ENCODE measurements around the gene GAN. TPM values are rescaled to one million over a fixed set of nuclear protein-coding genes. Genes with fewer than 3 reads are reported as not detected.

Gene GAN, protein sequence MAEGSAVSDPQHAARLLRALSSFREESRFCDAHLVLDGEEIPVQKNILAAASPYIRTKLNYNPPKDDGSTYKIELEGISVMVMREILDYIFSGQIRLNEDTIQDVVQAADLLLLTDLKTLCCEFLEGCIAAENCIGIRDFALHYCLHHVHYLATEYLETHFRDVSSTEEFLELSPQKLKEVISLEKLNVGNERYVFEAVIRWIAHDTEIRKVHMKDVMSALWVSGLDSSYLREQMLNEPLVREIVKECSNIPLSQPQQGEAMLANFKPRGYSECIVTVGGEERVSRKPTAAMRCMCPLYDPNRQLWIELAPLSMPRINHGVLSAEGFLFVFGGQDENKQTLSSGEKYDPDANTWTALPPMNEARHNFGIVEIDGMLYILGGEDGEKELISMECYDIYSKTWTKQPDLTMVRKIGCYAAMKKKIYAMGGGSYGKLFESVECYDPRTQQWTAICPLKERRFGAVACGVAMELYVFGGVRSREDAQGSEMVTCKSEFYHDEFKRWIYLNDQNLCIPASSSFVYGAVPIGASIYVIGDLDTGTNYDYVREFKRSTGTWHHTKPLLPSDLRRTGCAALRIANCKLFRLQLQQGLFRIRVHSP
- total RNA-seq = 10 to 100 TPM; 13.4 to 13.8 TPM

DNA sequence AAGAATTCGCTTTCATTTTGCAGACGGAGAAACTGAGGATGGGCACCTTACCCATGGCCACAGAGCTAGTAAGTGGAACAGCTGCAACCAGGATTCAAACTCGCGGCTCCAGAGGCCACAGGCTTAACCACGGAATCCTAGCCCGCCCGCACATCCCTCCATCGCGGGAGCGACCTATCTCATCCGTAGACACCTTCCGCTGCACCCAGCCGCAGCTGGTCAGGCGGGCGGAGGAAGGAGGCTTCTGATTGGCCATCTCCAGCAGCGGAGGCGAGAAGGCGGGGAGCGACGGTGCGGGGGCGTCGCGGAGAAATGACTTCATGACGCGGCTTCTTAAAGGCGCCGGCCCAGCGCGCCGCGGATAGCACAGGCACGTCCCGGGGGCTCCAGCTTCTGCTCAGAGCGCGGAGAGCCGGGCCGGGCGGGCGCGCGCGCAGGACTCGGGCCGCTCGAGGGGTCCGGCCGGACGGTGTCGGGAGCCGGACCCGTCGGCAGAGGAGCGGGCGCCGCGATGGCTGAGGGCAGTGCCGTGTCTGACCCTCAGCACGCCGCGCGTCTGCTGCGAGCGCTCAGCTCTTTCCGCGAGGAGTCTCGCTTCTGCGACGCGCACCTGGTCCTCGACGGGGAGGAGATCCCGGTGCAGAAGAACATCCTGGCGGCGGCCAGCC lies at the start of gene GAN:
GAN (plus strand) TSS at position 360 of the 668 bp plus-strand sequence; CDS start at position 512, 152 bp downstream.
- intact Hi-C loops (cut with DNase I, micrococcal nuclease) = loop anchor here (1.0 to 10.0 kb wide), 17 partner anchors 20 to 860 kb away; partner anchors contain the start of genes CENPN (in 2 of the 2), CMC2 (in 2 of the 2), C16orf46 (in 1 of the 2) and CMIP (in 1 of the 2)
- peak within 1 kb of the TSS; percentile 97 for H3K27ac Mint-ChIP-seq
- DNase-seq = peak; percentile 97
- peak; percentile 91 for ATAC-seq
- no peaks in the 10 kb centered on the region for H3K27me3 Mint-ChIP-seq
- H3K4me1 Mint-ChIP-seq = peaks cover 66% of the 10 kb centered on the region
- no peaks in the 10 kb centered on the region for H3K9me3 Mint-ChIP-seq (ENCODE audit: low read depth)
- POLR2A ChIA-PET = interaction anchor here (1.0 to 1.3 kb wide), 3 partner anchors 10 to 21 kb away, joined by 3 to 9 read pairs (median 4); no protein-coding TSS in a partner anchor
- H3K4me3 Mint-ChIP-seq = peak within 1 kb of the TSS; percentile 99
- CTCF ChIA-PET = interaction anchor here (0.9 to 2.0 kb wide), 8 partner anchors 11 to 110 kb away, joined by 3 to 6 read pairs (median 4); no protein-coding TSS in a partner anchor
- peaks cover 8% of the 10 kb centered on the region for H3K36me3 Mint-ChIP-seq (ENCODE audit: low read depth)

DNA sequence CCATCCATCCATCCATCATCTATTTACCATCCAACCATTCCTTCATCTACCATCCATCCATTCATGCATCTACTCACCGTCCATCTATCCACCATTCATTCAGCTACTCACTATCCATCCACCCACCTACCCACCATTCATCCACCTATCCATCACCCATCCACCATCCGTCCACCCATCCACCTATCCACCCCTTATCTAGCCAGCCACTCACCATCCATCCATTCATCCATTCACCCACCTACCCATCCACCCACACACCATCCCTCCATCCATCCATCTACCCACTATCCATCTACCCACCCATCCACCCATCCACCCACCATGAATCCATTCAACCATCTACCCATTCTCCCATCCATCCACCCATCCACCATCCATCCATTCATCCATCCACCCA lies 49.7 kb upstream of the GAN start:
- POLR2A ChIA-PET = no interaction called here
- Mint-ChIP-seq H3K4me1 (peaks cover 5% of the 10 kb centered on the region), H3K9me3 (ENCODE audit: low read depth) (no peaks in the 10 kb centered on the region), H3K27me3 (peaks cover 5% of the 10 kb centered on the region), H3K4me3 (no peak overlapping the region), H3K27ac (no peak overlapping the region), H3K36me3 (ENCODE audit: low read depth) (no peaks in the 10 kb centered on the region)
- intact Hi-C loops (cut with DNase I, micrococcal nuclease) = no loop called here
- no peak for DNase-seq
- ATAC-seq = no peak
- CTCF ChIA-PET = no interaction called here

DNA sequence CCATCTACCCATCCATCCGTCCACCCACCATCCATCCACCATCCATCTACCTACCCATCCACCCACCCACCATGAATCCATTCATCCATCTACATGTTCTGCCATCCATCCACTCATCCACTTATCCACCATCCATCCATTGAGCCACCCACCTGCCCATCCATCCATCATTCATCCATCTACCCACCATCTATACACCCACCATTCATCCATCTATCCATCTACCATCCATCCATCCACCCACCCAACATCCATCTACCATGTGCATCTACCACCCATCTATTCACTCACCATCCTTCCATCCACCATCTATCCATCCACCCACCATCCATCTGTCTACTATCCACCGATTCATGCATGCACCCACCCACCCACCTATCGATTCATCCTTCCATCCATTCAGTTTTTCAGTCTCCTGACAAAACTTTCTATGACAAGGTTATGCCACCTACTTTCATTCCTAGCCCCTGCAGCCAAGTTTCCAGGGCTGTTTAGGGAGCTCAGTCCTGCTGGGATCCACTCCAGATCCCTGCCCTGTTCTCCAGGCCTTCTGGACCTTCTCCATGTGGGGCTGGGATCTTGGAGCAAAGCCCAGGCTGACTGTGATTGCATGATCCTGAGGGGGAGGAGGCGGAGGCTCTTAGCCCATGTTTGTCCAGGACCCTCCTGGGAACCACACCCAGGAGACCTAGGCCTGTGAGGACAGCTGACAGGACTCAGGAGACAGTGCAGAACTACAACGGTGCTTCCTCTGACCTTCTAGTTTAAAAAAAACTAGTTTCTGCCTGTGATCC lies 48.9 kb upstream of the GAN start:
- ChIA-PET CTCF (no interaction called here), POLR2A (no interaction called here)
- Mint-ChIP-seq H3K4me3 (no peak overlapping the region), H3K36me3 (ENCODE audit: low read depth) (no peaks in the 10 kb centered on the region), H3K9me3 (ENCODE audit: low read depth) (no peaks in the 10 kb centered on the region), H3K27me3 (peaks cover 5% of the 10 kb centered on the region), H3K4me1 (peaks cover 5% of the 10 kb centered on the region), H3K27ac (no peak overlapping the region)
- intact Hi-C loops (cut with DNase I, micrococcal nuclease) = no loop called here
- ATAC-seq (no peak), DNase-seq (no peak)

GRCh38 chr16:81266680-81267095 lies 48.1 kb upstream of the GAN start:
- Mint-ChIP-seq H3K4me1 (peaks cover 5% of the 10 kb centered on the region), H3K9me3 (ENCODE audit: low read depth) (no peaks in the 10 kb centered on the region), H3K27ac (no peak overlapping the region), H3K36me3 (ENCODE audit: low read depth) (no peaks in the 10 kb centered on the region), H3K4me3 (no peak overlapping the region), H3K27me3 (peaks cover 7% of the 10 kb centered on the region)
- DNase-seq (peak; percentile 47), ATAC-seq (peak; percentile 86)
- intact Hi-C loops (cut with DNase I, micrococcal nuclease) = no loop called here
- ChIA-PET CTCF (no interaction called here), POLR2A (no interaction called here)

DNA sequence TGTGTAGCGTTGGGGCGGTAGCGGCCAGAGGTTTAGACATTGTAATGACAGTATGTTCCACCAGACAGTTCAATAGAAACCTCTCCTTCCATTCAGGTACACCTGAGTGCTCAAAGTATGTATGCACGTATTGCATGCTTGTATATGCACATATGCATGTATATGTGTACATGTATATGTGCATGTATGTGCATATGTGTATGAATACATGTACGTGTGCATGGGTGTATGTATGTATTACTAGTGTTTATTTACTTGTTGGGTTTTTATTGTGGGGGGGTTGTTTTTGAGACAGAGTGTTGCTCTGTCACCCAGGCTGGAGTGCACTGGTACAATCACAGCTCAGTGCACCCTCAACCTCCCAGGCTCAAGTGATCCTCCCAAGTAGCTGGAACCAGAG lies 46.3 kb upstream of the GAN start:
- no peak for DNase-seq
- intact Hi-C loops (cut with DNase I, micrococcal nuclease) = no loop called here
- CTCF ChIA-PET = no interaction called here
- Mint-ChIP-seq H3K4me1 (peaks cover 5% of the 10 kb centered on the region), H3K27ac (no peak overlapping the region), H3K4me3 (no peak overlapping the region), H3K9me3 (ENCODE audit: low read depth) (no peaks in the 10 kb centered on the region), H3K27me3 (peaks cover 5% of the 10 kb centered on the region), H3K36me3 (ENCODE audit: low read depth) (no peaks in the 10 kb centered on the region)
- POLR2A ChIA-PET = no interaction called here
- no peak for ATAC-seq

DNA sequence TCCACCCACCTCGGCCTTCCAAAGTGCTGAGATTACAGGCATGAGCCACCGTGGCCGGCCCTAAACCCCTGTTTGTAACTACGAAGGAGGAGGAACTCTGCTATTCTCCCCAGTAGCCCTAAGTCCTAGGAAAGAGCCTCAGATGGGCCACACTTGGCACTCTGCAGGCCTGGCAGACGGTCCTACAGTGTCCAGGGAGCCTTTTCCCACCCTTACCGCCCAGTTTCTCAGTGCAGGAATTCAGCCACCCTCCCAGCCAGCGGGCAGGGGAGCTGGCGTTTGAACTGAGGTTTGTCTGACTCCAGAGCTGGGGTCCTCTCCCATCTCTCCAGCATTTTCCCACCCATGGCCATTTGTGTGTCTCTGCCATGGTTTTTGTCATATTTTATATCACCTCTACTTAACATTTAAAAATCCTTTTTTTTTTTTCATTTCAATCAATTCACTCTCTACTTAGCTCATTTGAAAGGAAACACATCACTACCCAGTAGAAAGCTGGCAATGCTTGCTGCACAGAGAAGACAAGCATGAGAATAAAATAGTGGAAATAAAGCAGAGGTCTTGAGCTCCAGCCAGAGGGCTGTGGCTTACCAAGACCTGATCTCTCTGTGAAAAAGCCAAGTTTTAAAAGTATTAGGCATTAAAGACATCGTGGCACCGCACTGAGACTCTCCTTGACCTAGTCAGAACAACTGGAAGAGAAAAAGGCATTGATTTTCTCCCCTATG lies 41.4 kb upstream of the GAN start:
- Mint-ChIP-seq H3K27ac (no peak overlapping the region), H3K4me1 (no peaks in the 10 kb centered on the region), H3K27me3 (peaks cover 2% of the 10 kb centered on the region), H3K4me3 (no peak overlapping the region), H3K36me3 (ENCODE audit: low read depth) (no peaks in the 10 kb centered on the region), H3K9me3 (ENCODE audit: low read depth) (no peaks in the 10 kb centered on the region)
- CTCF ChIA-PET = interaction anchor here (1.3 to 2.4 kb wide), 2 partner anchors 10 to 12 kb away, joined by 3 to 7 read pairs; no protein-coding TSS in a partner anchor
- POLR2A ChIA-PET = interaction anchor here (0.6 kb wide), 1 partner anchor 93 kb away, joined by 3 read pairs; no protein-coding TSS in a partner anchor
- DNase-seq = no peak
- intact Hi-C loops (cut with DNase I, micrococcal nuclease) = no loop called here
- no peak for ATAC-seq

- ChIA-PET POLR2A (interaction anchor here (0.6 kb wide), 1 partner anchor 71 kb away, joined by 6 read pairs; no protein-coding TSS in a partner anchor), CTCF (no interaction called here)
- no peaks in the 10 kb centered on the region for H3K36me3 Mint-ChIP-seq (ENCODE audit: low read depth)
- no peak overlapping the region for H3K27ac Mint-ChIP-seq
- peaks cover 2% of the 10 kb centered on the region for H3K27me3 Mint-ChIP-seq
- no peaks in the 10 kb centered on the region for H3K4me1 Mint-ChIP-seq
- intact Hi-C loops (cut with DNase I, micrococcal nuclease) = no loop called here
- ATAC-seq (no peak), DNase-seq (no peak)
- no peak overlapping the region for H3K4me3 Mint-ChIP-seq
- no peaks in the 10 kb centered on the region for H3K9me3 Mint-ChIP-seq (ENCODE audit: low read depth)
These were observed 39.7 kb upstream of the GAN start for GRCh38 chr16:81275064-81275532.

- Mint-ChIP-seq H3K36me3 (ENCODE audit: low read depth) (no peaks in the 10 kb centered on the region), H3K4me1 (no peaks in the 10 kb centered on the region), H3K4me3 (no peak overlapping the region), H3K27ac (no peak overlapping the region), H3K9me3 (ENCODE audit: low read depth) (no peaks in the 10 kb centered on the region), H3K27me3 (peaks cover 2% of the 10 kb centered on the region)
- POLR2A ChIA-PET = interaction anchor here (0.6 kb wide), 1 partner anchor 72 kb away, joined by 6 read pairs; no protein-coding TSS in a partner anchor
- no peak for ATAC-seq
- intact Hi-C loops (cut with DNase I, micrococcal nuclease) = no loop called here
- CTCF ChIA-PET = no interaction called here
- DNase-seq = no peak
These were observed 39.0 kb upstream of the GAN start for GRCh38 chr16:81275795-81276194.

GRCh38 chr16:81276323-81276722 lies 38.4 kb upstream of the GAN start:
- POLR2A ChIA-PET = no interaction called here
- intact Hi-C loops (cut with DNase I, micrococcal nuclease) = no loop called here
- peaks cover 2% of the 10 kb centered on the region for H3K27me3 Mint-ChIP-seq
- no peak overlapping the region for H3K27ac Mint-ChIP-seq
- DNase-seq (no peak), ATAC-seq (no peak)
- H3K4me1 Mint-ChIP-seq = no peaks in the 10 kb centered on the region
- H3K4me3 Mint-ChIP-seq = no peak overlapping the region
- no peaks in the 10 kb centered on the region for H3K36me3 Mint-ChIP-seq (ENCODE audit: low read depth)
- CTCF ChIA-PET = interaction anchor here (1.2 kb wide), 1 partner anchor 13 kb away, joined by 4 read pairs; no protein-coding TSS in a partner anchor
- no peaks in the 10 kb centered on the region for H3K9me3 Mint-ChIP-seq (ENCODE audit: low read depth)

DNA sequence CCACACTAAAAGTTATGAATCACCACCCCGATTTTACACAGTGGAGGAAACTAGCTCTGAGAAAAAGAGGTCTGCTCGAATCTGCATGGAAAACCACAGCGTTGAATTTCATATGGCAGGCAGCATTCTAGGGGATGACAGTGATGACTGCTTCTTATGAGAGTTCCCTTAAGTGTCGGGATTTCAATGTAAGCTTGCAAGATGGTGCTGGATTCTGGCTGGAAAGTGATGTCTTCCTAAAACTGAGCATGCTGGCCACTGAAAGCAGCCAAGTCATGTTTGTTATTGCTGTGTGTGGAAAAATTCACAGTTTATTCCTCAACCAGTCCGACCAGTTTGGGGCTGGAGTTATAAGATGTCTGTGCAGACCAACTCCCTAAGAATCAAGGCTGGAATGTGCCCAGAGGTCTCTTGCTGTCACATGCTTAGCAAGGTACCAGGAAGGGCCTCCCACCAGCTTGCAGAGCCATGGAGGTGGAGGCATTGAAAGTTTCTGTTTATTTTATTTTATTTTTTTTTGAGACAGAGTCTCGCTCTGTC lies 37.2 kb upstream of the GAN start:
- Mint-ChIP-seq H3K27ac (no peak overlapping the region), H3K36me3 (ENCODE audit: low read depth) (no peaks in the 10 kb centered on the region), H3K4me3 (no peak overlapping the region), H3K27me3 (no peaks in the 10 kb centered on the region), H3K9me3 (ENCODE audit: low read depth) (no peaks in the 10 kb centered on the region), H3K4me1 (no peaks in the 10 kb centered on the region)
- ChIA-PET CTCF (no interaction called here), POLR2A (no interaction called here)
- intact Hi-C loops (cut with DNase I, micrococcal nuclease) = no loop called here
- ATAC-seq (no peak), DNase-seq (no peak)
